ENCODE data around the gene METTL6.
"Not testable (repeated sequence)": the region's sequence is repeated elsewhere in the genome, so short reads cannot be mapped to it uniquely, and the experiment has no call there.

The METTL6 gene

GRCh38 chr3:15399970-15400369 is 27.4 kb downstream of the METTL6 start:
- Histone ChIP-seq H3K36me3 (ENCODE audit: control insufficient read depth, low read depth, low read length) (no peaks in the 10 kb centered on the region), H3K9me3 (ENCODE audit: control insufficient read depth, low read depth, low read length) (no peaks in the 10 kb centered on the region), H3K4me1 (ENCODE audit: control insufficient read depth, low read depth, low read length) (no peaks in the 10 kb centered on the region), H3K27me3 (ENCODE audit: control insufficient read depth, insufficient read depth, low read length) (no peaks in the 10 kb centered on the region), H3K27ac (ENCODE audit: low read length) (no peak overlapping the region), H3K9ac (ENCODE audit: low read length) (no peak overlapping the region), H3K4me3 (ENCODE audit: low read length) (no peak overlapping the region)

- not testable (repeated sequence) for H3K4me3 ChIP-seq (ENCODE audit: low read length); H3K9ac ChIP-seq (ENCODE audit: low read length); H3K9me3 ChIP-seq (ENCODE audit: control insufficient read depth, low read depth, low read length); H3K4me1 ChIP-seq (ENCODE audit: control insufficient read depth, low read depth, low read length); H3K36me3 ChIP-seq (ENCODE audit: control insufficient read depth, low read depth, low read length); H3K27ac ChIP-seq (ENCODE audit: low read length); H3K27me3 ChIP-seq (ENCODE audit: control insufficient read depth, insufficient read depth, low read length)
Observed at GRCh38 chr3:15398731-15399133, 28.6 kb downstream of the METTL6 start.

GRCh38 chr3:15393252-15393651 is 34.1 kb downstream of the METTL6 start:
- H3K4me3 ChIP-seq (ENCODE audit: low read length); H3K9ac ChIP-seq (ENCODE audit: low read length); H3K4me1 ChIP-seq (ENCODE audit: control insufficient read depth, low read depth, low read length); H3K9me3 ChIP-seq (ENCODE audit: control insufficient read depth, low read depth, low read length); H3K27ac ChIP-seq (ENCODE audit: low read length); H3K36me3 ChIP-seq (ENCODE audit: control insufficient read depth, low read depth, low read length); H3K27me3 ChIP-seq (ENCODE audit: control insufficient read depth, insufficient read depth, low read length): not testable (repeated sequence)

GRCh38 chr3:15391007-15391406 is 36.3 kb downstream of the METTL6 start:
- no peak overlapping the region for H3K4me3 ChIP-seq (ENCODE audit: low read length)
- H3K4me1 ChIP-seq (ENCODE audit: control insufficient read depth, low read depth, low read length): no peaks in the 10 kb centered on the region
- H3K27ac ChIP-seq (ENCODE audit: low read length): no peak overlapping the region
- no peaks in the 10 kb centered on the region for H3K36me3 ChIP-seq (ENCODE audit: control insufficient read depth, low read depth, low read length)
- no peak overlapping the region for H3K9ac ChIP-seq (ENCODE audit: low read length)
- no peaks in the 10 kb centered on the region for H3K9me3 ChIP-seq (ENCODE audit: control insufficient read depth, low read depth, low read length)
- no peaks in the 10 kb centered on the region for H3K27me3 ChIP-seq (ENCODE audit: control insufficient read depth, insufficient read depth, low read length)

- Histone ChIP-seq H3K9ac (ENCODE audit: low read length) (no peak overlapping the region), H3K27me3 (ENCODE audit: control insufficient read depth, insufficient read depth, low read length) (no peaks in the 10 kb centered on the region), H3K9me3 (ENCODE audit: control insufficient read depth, low read depth, low read length) (no peaks in the 10 kb centered on the region), H3K36me3 (ENCODE audit: control insufficient read depth, low read depth, low read length) (no peaks in the 10 kb centered on the region), H3K4me3 (ENCODE audit: low read length) (no peak overlapping the region), H3K27ac (ENCODE audit: low read length) (no peak overlapping the region), H3K4me1 (ENCODE audit: control insufficient read depth, low read depth, low read length) (no peaks in the 10 kb centered on the region)
Observed at GRCh38 chr3:15390460-15390859, 36.9 kb downstream of the METTL6 start.

GRCh38 chr3:15388335-15388734 is 39.0 kb downstream of the METTL6 start:
- H3K9ac ChIP-seq (ENCODE audit: low read length); H3K9me3 ChIP-seq (ENCODE audit: control insufficient read depth, low read depth, low read length); H3K4me1 ChIP-seq (ENCODE audit: control insufficient read depth, low read depth, low read length); H3K27ac ChIP-seq (ENCODE audit: low read length); H3K27me3 ChIP-seq (ENCODE audit: control insufficient read depth, insufficient read depth, low read length); H3K36me3 ChIP-seq (ENCODE audit: control insufficient read depth, low read depth, low read length); H3K4me3 ChIP-seq (ENCODE audit: low read length): not testable (repeated sequence)

- no peaks in the 10 kb centered on the region for H3K27me3 ChIP-seq (ENCODE audit: control insufficient read depth, insufficient read depth, low read length)
- no peak overlapping the region for H3K27ac ChIP-seq (ENCODE audit: low read length)
- H3K36me3 ChIP-seq (ENCODE audit: control insufficient read depth, low read depth, low read length): no peaks in the 10 kb centered on the region
- H3K4me1 ChIP-seq (ENCODE audit: control insufficient read depth, low read depth, low read length): no peaks in the 10 kb centered on the region
- H3K9ac ChIP-seq (ENCODE audit: low read length): no peak overlapping the region
- H3K4me3 ChIP-seq (ENCODE audit: low read length): no peak overlapping the region
- no peaks in the 10 kb centered on the region for H3K9me3 ChIP-seq (ENCODE audit: control insufficient read depth, low read depth, low read length)
Observed at GRCh38 chr3:15387735-15388134, 39.6 kb downstream of the METTL6 start.

GRCh38 chr3:15387171-15387581 is 40.2 kb downstream of the METTL6 start:
- H3K4me1 ChIP-seq (ENCODE audit: control insufficient read depth, low read depth, low read length): no peaks in the 10 kb centered on the region
- no peaks in the 10 kb centered on the region for H3K9me3 ChIP-seq (ENCODE audit: control insufficient read depth, low read depth, low read length)
- H3K36me3 ChIP-seq (ENCODE audit: control insufficient read depth, low read depth, low read length): no peaks in the 10 kb centered on the region
- no peak overlapping the region for H3K27ac ChIP-seq (ENCODE audit: low read length)
- H3K9ac ChIP-seq (ENCODE audit: low read length): no peak overlapping the region
- H3K27me3 ChIP-seq (ENCODE audit: control insufficient read depth, insufficient read depth, low read length): no peaks in the 10 kb centered on the region
- no peak overlapping the region for H3K4me3 ChIP-seq (ENCODE audit: low read length)

GRCh38 chr3:15386654-15386955 is 40.7 kb downstream of the METTL6 start:
- not testable (repeated sequence) for H3K4me3 ChIP-seq (ENCODE audit: low read length); H3K9ac ChIP-seq (ENCODE audit: low read length); H3K36me3 ChIP-seq (ENCODE audit: control insufficient read depth, low read depth, low read length); H3K9me3 ChIP-seq (ENCODE audit: control insufficient read depth, low read depth, low read length); H3K27me3 ChIP-seq (ENCODE audit: control insufficient read depth, insufficient read depth, low read length); H3K27ac ChIP-seq (ENCODE audit: low read length); H3K4me1 ChIP-seq (ENCODE audit: control insufficient read depth, low read depth, low read length)

GRCh38 chr3:15385901-15386653 is 41.3 kb downstream of the METTL6 start:
- no peak overlapping the region for H3K9ac ChIP-seq (ENCODE audit: low read length)
- no peak overlapping the region for H3K4me3 ChIP-seq (ENCODE audit: low read length)
- H3K27ac ChIP-seq (ENCODE audit: low read length): no peak overlapping the region
- no peaks in the 10 kb centered on the region for H3K9me3 ChIP-seq (ENCODE audit: control insufficient read depth, low read depth, low read length)
- no peaks in the 10 kb centered on the region for H3K4me1 ChIP-seq (ENCODE audit: control insufficient read depth, low read depth, low read length)
- H3K27me3 ChIP-seq (ENCODE audit: control insufficient read depth, insufficient read depth, low read length): no peaks in the 10 kb centered on the region
- H3K36me3 ChIP-seq (ENCODE audit: control insufficient read depth, low read depth, low read length): no peaks in the 10 kb centered on the region

GRCh38 chr3:15385238-15385695 is 42.1 kb downstream of the METTL6 start:
- H3K4me3 ChIP-seq (ENCODE audit: low read length); H3K27ac ChIP-seq (ENCODE audit: low read length); H3K9ac ChIP-seq (ENCODE audit: low read length); H3K4me1 ChIP-seq (ENCODE audit: control insufficient read depth, low read depth, low read length); H3K27me3 ChIP-seq (ENCODE audit: control insufficient read depth, insufficient read depth, low read length); H3K9me3 ChIP-seq (ENCODE audit: control insufficient read depth, low read depth, low read length); H3K36me3 ChIP-seq (ENCODE audit: control insufficient read depth, low read depth, low read length): not testable (repeated sequence)

- Histone ChIP-seq H3K9me3 (ENCODE audit: control insufficient read depth, low read depth, low read length) (no peaks in the 10 kb centered on the region), H3K9ac (ENCODE audit: low read length) (no peak overlapping the region), H3K36me3 (ENCODE audit: control insufficient read depth, low read depth, low read length) (no peaks in the 10 kb centered on the region), H3K4me3 (ENCODE audit: low read length) (no peak overlapping the region), H3K27ac (ENCODE audit: low read length) (no peak overlapping the region), H3K27me3 (ENCODE audit: control insufficient read depth, insufficient read depth, low read length) (no peaks in the 10 kb centered on the region), H3K4me1 (ENCODE audit: control insufficient read depth, low read depth, low read length) (no peaks in the 10 kb centered on the region)
Observed at GRCh38 chr3:15384510-15385237, 42.7 kb downstream of the METTL6 start.
